PFSK-1 (cell line): ENCODE data around the gene A2ML1.

Experiments used
- FOXP2 ChIP-seq: optimal IDR thresholded peaks from 2 replicates; pipeline ENCODE3; 2011; ENCODE audit warnings: borderline replicate concordance, control low read depth, inconsistent platforms; ENCODE audit not compliant: insufficient read depth; ENCODE audit errors: extremely low read length, extremely low read depth
- POLR2AphosphoS5 ChIP-seq: IDR thresholded peaks from 2 replicates; pipeline ENCODE4 v1.6.1; 2012; ENCODE audit warnings: low read depth, mild to moderate bottlenecking, control low read depth, low read length, moderate library complexity
- REST ChIP-seq, 2 experiments: IDR thresholded peaks; 2 replicates each; pipeline versions ENCODE4 v1.6.1 to v1.8.0; 2011 to 2012; ENCODE audit warnings: low read depth in 2 of 2, low read length in 2 of 2, control low read depth in 1 of 2, inconsistent platforms in 1 of 2, mild to moderate bottlenecking in 1 of 2, moderate library complexity in 1 of 2; ENCODE audit not compliant: insufficient read depth in 1 of 2
- SIN3A ChIP-seq: IDR thresholded peaks from 2 replicates; pipeline ENCODE4 v1.6.1; 2012; ENCODE audit warnings: mild to moderate bottlenecking, low read length, moderate library complexity, borderline replicate concordance; ENCODE audit not compliant: insufficient read depth
- TAF1 ChIP-seq: IDR thresholded peaks from 2 replicates; pipeline ENCODE4 v1.6.1; 2012; ENCODE audit warnings: low read length, control low read depth, borderline replicate concordance; ENCODE audit not compliant: insufficient read depth

A2ML1 gene

GRCh38 chr12:8906266-8907180 lies 84.1 kb downstream of the A2ML1 start:
- TF ChIP-seq POLR2AphosphoS5 (no peak), REST (IDR thresholded peaks at IDR 0.05; ENCODE audit: insufficient read depth in 1 of 2, low read depth in 2 of 2, low read length in 2 of 2) (no peak), SIN3A (no peak), TAF1 (no peak), FOXP2 (no peak)

DNA sequence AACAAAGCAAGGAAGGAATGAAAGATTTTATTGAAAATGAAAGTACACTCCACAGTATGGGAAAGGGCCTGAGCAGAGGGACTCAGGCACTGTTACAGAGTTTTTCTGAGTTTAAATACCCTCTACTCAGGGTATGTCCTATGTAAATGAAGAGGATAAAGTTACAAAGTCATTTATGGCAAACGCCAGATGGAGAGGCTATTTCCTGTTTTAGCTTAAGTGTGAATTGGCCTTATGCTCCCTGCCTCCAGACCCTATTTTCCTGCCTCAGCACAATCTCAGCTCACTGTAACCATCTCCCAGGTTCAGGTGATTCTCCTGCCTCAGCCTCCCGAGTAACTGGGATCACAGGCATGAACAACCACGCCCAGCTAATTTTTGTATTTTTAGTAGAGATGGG lies 85.1 kb downstream of the A2ML1 start:
- TF ChIP-seq SIN3A (no peak), FOXP2 (no peak), TAF1 (no peak), POLR2AphosphoS5 (no peak), REST (IDR thresholded peaks at IDR 0.05; ENCODE audit: insufficient read depth in 1 of 2, low read depth in 2 of 2, low read length in 2 of 2) (no peak)

- no peak for TF ChIP-seq POLR2AphosphoS5
- no peak for TF ChIP-seq SIN3A
- TF ChIP-seq FOXP2: no peak
- no peak for TF ChIP-seq REST (IDR thresholded peaks at IDR 0.05; ENCODE audit: insufficient read depth in 1 of 2, low read depth in 2 of 2, low read length in 2 of 2)
- TF ChIP-seq TAF1: no peak
These were observed 87.3 kb downstream of the A2ML1 start for GRCh38 chr12:8909752-8910151.

- no peak for TF ChIP-seq POLR2AphosphoS5
- TF ChIP-seq SIN3A: no peak
- TF ChIP-seq TAF1: no peak
- no peak for TF ChIP-seq FOXP2
- TF ChIP-seq REST (IDR thresholded peaks at IDR 0.05; ENCODE audit: insufficient read depth in 1 of 2, low read depth in 2 of 2, low read length in 2 of 2): no peak
These were observed 89.3 kb downstream of the A2ML1 start for GRCh38 chr12:8911606-8912268.
